ENCODE data around the gene ISLR2. TPM values are rescaled to one million over a fixed set of nuclear protein-coding genes. Genes with fewer than 3 reads are reported as not detected.

Gene ISLR2
- total and polyA plus RNA-seq, 2 donors (not counting 3 experiments of a cell fraction or from before 2014, with no cell fraction given) = not detected

GRCh38 chr15:74156678-74157411 lies 26.5 kb downstream of the ISLR2 start:
- H3K27ac ChIP-seq (ENCODE audit: insufficient read depth, low read depth, low read length) = no peak overlapping the region
- no peaks in the 10 kb centered on the region for H3K36me3 ChIP-seq (ENCODE audit: control insufficient read depth in 2 of 2, extremely low read depth in 1 of 2, insufficient read depth in 2 of 2, low read length in 2 of 2)
- H4K20me1 ChIP-seq (replicated peaks; ENCODE audit: control insufficient read depth, extremely low read depth, insufficient read depth, low read length) = no peaks in the 10 kb centered on the region
- FAIRE-seq (no peak), DNase-seq (ENCODE audit: low read depth, low spot score) (no peak)
- H3K9me3 ChIP-seq (replicated peaks; ENCODE audit: control insufficient read depth, insufficient read depth, low read length) = no peaks in the 10 kb centered on the region
- H3K4me3 ChIP-seq (replicated peaks in 1 of 3; ENCODE audit: insufficient read depth in 1 of 3, low read depth in 1 of 3, low read length in 3 of 3) = no peak overlapping the region
- no peaks in the 10 kb centered on the region for H3K4me1 ChIP-seq (ENCODE audit: control insufficient read depth, extremely low read depth, insufficient read depth, low read length)
- no peak overlapping the region for H2AFZ ChIP-seq (ENCODE audit: low read depth, low read length)
- no peak overlapping the region for H3K9ac ChIP-seq (replicated peaks; ENCODE audit: extremely low read depth, insufficient read depth, low read length)
- intact Hi-C loops (cut with micrococcal nuclease) = no loop called here
- dilution Hi-C loops (cut with MboI; ENCODE audit: extremely low pct_ligation_motif_present, low sequenced_read_pairs) = no loop called here
- no peaks in the 10 kb centered on the region for H3K79me2 ChIP-seq (ENCODE audit: control insufficient read depth, insufficient read depth, low read length)
- POLR2A ChIA-PET = no interaction called here
- CTCF ChIA-PET = interaction anchor here (1.3 to 2.1 kb wide), 3 partner anchors 19 to 151 kb away, joined by 3 to 9 read pairs (median 4); no protein-coding TSS in a partner anchor
- no peak for TF ChIP-seq POLR2A (IDR thresholded peaks at IDR 0.05; ENCODE audit: low read depth, low read length)
- no peak for TF ChIP-seq FOS (IDR thresholded peaks at IDR 0.05; ENCODE audit: borderline replicate concordance, insufficient read depth, low read length)
- no peak for TF ChIP-seq MYC (IDR thresholded peaks at IDR 0.05; ENCODE audit: low read depth, low read length)
- no peak for TF ChIP-seq EZH2 (IDR thresholded peaks at IDR 0.05; ENCODE audit: borderline replicate concordance, low read depth, low read length, severe bottlenecking)
- no peak for TF ChIP-seq MAX (IDR thresholded peaks at IDR 0.05; ENCODE audit: insufficient read depth, insufficient read length)
- TF ChIP-seq CTCF (IDR thresholded peaks at IDR 0.05; ENCODE audit: extremely low read depth in 1 of 2, insufficient read depth in 1 of 2, low read depth in 1 of 2, low read length in 2 of 2) = no peak
- no peak for TF ChIP-seq GATA2 (IDR thresholded peaks at IDR 0.05; ENCODE audit: insufficient read depth, insufficient read length, low read depth, low read length)
- TF ChIP-seq JUN (IDR thresholded peaks at IDR 0.05; ENCODE audit: borderline replicate concordance, insufficient read depth, insufficient read length, low read depth) = no peak
- no peak for TF ChIP-seq POLR2AphosphoS5 (IDR thresholded peaks at IDR 0.05; ENCODE audit: insufficient read depth, low read depth, low read length)
- H3K4me2 ChIP-seq (ENCODE audit: insufficient read depth, low read length) = no peak overlapping the region
- BruUV-seq (replicated peaks) = no TSS peak
- H3K9me1 ChIP-seq (replicated peaks; ENCODE audit: control insufficient read depth, extremely low read depth, insufficient read depth, low read length) = no peaks in the 10 kb centered on the region
- peaks cover 11 to 22% of the 10 kb centered on the region in 2 experiments for H3K27me3 ChIP-seq (ENCODE audit: control insufficient read depth in 2 of 2, insufficient read depth in 2 of 2, low read length in 2 of 2)
